NOMO-1 treated with dmso at 0.1 percent for 144 hours (cell line): Measurements from ENCODE around the gene TMEM121.

Experiments used
- DNase-seq: peaks from one replicate; lab custom pipeline; 2025; ENCODE audit not compliant: unreplicated experiment; lab: John Stamatoyannopoulos, UW

Gene TMEM121

GRCh38 chr14:105525861-105526775 is at the start of gene TMEM121:
Gene TMEM121 (plus strand): TSS chr14:105526583. CDS start chr14:105528835, 2,252 bp downstream.
- no peak for DNase-seq

DNA sequence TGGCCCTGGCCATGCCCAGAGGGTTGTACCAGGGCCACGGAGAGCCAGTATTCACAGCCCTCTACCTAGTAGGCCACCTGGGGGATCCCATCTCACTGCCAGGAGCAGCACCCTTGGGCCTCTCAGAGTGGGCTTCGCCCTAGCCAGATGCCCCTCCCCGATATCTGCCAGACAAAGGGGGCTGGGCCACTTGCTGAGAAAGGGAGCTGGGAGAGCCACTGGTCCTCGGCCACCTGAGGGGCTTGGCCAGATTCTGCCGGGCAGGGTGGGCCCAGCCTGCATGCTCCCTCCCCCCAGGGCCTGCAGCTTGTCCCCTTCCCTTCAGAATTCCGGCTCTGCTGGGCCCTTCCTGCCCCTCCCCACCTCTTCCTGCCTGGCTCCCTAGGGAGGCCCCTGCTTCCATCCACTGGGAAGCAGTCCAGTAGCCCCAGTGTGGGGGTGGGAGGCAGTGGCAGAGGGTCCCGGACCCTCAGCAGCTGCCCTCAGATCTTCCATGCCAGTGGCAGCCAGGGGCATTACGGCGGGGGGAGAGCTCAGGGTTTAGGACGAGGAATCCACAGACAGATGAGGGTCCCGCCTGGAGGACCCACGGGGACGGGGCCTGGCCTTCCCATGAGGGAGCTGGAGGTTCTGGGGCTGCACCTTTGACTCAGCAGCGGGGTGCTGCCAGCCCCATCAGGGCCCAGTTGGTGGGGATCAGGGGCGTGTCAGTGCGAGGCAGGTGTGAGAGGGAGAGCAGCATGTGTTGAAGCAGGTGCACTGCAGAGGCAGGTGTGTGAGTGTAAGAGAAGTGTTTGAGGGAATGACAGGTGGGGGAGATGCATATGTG is 49.3 kb upstream of the TMEM121 start:
- DNase-seq, result no peak

DNA sequence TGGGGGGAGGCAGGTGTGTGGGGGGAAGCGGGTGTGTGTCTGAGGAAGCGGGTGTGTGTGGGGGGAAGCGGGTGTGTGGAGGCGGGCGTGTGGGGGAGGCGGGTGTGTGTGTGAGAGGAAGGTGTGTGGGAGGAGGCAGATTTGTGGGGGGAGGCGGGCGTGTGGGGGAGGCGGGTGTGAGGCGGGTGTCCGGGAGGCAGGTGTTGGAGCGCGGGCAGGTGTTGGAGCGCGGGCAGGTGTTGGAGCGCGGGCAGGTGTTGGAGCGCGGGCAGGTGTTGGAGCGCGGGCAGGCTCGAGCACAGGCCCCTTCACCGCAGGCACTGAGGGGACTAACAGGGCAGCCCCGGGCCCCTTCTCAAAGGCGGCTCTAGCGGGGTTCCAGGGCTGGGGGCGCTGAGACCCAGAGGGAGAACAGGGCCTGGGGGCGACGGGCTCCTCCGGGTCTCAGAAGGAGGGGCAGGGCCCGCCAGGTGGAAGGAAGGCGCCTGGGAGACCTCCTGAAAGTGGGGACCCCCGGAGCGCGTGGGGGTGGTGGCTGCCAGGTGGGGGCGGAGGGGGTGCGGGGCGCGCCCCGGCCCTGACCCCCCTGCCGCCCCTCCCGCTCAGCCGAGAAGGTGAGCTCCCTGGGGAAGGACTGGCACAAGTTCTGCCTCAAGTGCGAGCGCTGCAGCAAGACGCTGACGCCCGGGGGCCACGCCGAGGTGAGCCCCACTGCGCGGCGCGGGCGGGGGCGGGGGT is 48.6 kb upstream of the TMEM121 start:
- DNase-seq, result peak; percentile 29

DNA sequence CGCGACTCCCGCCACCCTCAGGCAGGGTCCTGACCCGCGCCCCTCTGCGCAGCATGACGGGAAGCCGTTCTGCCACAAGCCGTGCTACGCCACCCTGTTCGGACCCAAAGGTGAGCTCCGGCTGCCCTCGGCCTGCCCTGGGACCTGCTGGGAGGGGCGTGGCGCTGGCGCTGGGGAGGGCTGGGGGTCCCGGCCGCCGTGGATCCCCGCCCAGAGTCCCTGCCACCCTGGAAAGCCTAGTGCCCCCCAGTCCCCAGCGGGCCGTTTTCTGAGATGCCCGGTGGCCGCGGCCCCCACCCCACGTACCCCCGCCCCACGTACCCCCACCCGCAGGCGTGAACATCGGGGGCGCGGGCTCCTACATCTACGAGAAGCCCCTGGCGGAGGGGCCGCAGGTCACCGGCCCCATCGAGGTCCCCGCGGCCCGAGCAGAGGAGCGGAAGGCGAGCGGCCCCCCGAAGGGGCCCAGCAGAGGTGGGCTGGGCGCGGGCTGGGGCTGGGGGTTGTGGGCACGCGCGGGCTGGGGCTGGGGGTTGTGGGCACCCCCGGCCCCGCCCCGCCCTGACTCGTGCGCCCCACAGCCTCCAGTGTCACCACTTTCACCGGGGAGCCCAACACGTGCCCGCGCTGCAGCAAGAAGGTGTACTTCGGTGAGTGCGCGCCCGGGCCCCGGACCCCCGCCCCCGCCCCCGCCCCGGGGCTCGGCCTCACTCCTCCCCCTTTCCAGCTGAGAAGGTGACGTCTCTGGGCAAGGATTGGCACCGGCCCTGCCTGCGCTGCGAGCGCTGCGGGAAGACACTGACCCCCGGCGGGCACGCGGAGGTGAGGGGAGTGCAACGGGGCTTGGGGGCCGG is 47.8 kb upstream of the TMEM121 start:
- DNase-seq, result no peak

DNA sequence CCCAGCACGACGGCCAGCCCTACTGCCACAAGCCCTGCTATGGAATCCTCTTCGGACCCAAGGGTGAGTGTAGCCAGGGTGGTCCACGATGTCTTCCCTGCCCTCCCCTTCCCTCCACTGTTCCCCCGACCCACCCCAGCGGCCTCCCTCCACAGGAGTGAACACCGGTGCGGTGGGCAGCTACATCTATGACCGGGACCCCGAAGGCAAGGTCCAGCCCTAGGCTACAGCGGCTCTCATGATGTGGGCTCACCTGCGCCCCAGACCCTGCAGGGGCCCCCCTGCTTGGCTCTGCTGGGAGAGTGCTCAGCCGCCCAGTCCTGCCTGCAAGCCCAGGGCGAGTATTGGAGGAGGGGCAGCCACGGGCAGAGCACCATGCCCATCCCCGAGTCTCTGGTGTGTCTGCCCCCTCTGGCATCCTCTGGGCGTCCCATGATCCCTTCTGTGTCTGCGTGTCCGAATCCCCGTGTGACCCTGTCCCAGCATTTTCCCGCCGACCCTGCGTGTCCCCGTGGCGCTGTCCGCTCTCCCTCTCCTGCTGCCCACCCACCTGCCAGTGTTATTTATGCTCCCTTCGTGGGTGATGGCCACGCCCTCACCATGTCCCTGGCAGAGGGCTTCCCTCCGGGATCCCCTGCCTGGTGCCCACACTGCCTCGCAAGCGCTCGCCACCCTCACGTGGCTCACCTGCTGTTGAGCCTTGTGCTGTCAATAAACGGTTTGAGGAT is 46.8 kb upstream of the TMEM121 start:
- no peak for DNase-seq

GRCh38 chr14:105480199-105480746 is 46.1 kb upstream of the TMEM121 start:
- DNase-seq, result no peak

GRCh38 chr14:105480807-105481801 is 45.3 kb upstream of the TMEM121 start:
- peak; percentile 58 for DNase-seq

- DNase-seq, result peak; percentile 66
These were observed 44.4 kb upstream of the TMEM121 start for GRCh38 chr14:105481886-105482457.

GRCh38 chr14:105482486-105483110 is 43.8 kb upstream of the TMEM121 start:
- no peak for DNase-seq

DNA sequence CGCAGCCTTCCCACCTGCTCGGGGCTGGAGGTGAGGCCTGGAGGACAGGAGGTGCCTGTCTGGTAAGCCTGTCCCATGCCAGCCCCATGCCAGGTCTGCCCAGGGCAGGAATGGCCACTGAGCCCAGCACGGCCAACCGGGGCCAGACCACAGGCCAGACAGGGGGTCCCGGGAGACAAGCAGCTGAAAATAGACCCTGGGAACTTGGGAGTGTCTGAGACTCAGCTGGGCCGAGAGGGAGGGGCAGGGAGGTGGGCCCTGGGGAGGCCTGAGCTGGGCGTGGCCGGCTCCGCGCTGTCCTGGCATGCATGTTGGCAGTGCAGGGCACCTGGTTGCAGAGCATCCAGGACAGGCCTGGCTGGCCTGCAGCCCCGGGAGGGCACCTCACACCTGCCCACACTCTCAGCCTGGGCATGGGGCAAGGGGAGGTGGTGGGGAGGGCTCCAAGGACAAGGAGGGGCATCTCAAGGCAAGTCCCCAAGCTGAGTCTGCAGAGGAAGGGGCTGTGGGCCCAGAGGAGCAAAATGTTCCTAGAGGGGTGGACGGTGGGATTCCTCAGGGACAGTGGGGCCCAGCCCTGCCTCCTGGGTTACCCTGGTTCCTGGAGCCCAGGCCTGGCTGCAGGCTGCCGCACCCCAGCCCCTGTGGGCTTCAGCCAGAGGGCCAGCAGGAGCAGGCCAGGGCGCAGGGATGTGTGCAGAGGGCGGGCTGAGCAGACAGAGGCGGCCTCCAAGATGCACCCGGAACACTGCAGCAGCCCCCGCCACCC is 42.9 kb upstream of the TMEM121 start:
- no peak for DNase-seq

DNA sequence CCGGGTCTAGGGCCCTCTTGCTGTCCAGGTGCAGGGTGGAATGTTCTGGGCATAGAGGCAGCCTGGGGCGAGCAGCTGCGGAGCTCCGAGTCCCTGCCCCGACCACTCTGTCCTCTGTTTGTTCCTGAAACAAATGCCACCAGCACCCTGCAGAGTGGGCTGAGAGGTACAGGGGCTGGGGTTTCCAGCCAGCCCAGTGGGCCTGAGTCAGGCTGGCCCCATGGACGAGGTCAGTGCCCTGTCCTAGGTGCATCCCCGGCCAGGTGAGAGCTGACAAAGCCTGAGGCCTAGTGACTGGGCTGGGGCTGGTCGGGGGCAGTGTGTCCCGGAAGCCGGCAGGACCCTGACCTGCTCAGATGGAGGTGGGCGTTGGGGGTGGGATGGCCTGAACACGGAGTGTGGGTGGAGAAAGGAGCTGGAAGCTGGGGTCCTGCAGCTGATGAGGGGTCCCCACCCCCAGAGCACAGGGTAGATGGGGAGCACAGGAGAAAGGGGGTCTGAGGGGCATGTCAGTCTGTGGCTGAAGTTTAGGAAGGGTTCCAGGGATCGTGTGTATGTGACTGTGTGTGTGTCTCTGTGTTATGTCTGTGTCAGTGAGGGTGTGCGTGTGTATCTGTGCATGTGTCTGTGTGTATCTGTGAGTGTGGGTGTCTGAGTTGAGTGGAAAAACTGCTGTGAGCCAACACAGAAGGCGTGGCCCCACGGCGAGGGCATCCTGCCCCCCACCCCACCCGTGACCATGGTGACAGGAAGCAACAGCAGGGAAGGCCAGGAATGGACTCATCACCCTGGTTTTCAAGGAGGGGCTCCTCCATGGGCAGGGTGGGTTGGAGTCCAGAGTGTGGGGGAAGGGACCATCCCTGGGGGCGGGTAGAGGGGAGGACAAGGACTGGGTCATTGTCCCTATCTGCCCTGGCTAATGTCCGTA is 42.0 kb upstream of the TMEM121 start:
- no peak for DNase-seq

DNA sequence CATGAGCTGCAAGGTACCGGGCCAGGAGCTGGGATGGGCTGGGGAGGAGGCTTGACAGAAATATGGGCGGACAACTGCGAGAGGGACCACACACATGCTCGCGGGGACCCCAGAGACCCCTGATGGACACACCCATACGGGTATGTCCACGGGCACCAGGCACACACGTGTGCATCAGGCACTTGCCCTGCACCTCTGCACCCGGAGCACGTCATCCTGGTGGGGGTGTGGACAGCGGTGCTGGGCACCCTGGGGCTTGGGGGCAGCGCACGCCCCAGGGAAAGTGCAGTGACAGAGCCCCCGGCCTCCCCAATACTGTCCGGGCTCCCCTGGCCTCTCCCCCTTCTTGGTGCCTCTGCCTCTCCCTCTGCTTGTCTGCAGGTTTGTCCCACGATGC is 41.4 kb upstream of the TMEM121 start:
- DNase-seq, result no peak

DNA sequence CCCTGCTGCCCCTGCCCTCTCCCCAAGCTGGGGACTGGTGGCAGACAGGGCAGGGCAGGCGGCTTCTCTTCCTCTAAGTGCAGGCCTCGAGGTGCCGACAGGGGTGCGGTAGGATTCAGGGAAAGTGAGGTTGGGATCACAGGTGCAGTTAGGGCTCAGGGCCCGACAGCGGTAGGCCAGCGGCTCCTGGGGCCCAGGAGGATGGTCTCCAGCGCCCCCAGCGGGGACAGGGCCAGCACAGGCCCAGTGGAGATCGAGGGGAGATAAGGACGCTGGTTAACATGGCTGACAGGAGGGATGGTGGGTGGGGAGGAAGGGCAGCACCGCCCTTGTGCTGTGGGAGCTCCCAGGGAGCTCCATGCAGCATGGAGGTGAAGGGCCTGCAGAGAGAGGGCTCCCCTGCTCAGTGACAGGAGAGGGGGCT is 40.6 kb upstream of the TMEM121 start:
- peak; percentile 9 for DNase-seq

DNA sequence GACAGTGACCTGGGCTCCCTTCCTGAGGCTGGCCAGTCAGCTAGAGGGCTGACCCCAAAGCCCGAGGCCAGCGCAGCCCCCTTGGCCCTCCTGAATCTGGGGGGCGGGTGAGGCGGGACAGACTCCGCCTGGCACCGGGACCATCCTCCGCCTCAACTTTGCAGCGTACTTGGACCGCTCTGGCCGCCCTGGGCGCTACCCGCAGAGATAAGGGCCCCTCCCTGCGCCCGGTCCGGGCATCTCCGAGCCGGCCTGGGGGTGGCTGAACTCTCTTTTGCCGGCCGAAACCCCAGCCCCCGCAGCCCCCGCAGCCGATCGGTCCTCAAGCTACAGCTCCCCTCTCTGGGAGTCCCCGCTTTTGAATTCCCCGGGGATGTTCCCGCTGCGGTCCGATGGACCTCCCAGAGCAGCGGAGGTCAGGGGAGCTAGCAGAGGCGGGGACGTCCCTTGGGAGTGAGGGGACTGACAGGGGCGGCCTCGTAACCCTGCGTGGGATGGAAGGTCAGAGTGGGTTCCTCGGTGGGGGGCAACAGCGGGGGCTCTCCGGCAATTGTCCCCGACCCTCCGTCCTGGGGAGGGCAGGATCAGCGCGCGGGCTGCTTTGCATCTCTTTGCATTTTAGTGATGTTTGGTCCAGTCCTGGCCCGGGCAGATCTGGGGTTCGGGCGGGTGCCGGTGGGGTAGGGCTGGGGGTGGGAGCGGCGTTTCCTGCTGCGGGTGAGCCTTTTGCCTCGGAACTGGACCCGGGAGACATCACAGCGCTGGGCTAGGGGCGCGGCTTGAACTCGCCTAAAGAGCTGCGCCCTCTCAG is 40.0 kb upstream of the TMEM121 start, which contains the start of gene CRIP1:
Gene CRIP1 (plus strand): TSS at position 724 of the 811 bp plus-strand sequence. CDS start 374 bp downstream, outside the sequence.
- DNase-seq, result no peak
